HepG2 (cell line): ENCODE data around the gene CDKN3. TPM values are rescaled to one million over a fixed set of nuclear protein-coding genes. Genes with fewer than 3 reads are reported as not detected.
A peak's percentile ranks its signal among the peaks of the same experiment; 100 is the strongest.

Experiments used
- ARID3A ChIP-seq: IDR thresholded peaks from 2 replicates; pipeline ENCODE4 v1.6.1; 2012; ENCODE audit warnings: low read depth, low read length, improper control_type of control experiment
- ARID5B ChIP-seq: IDR thresholded peaks from 2 replicates; pipeline ENCODE4 v1.4.0; 2020; ENCODE audit warnings: mild to moderate bottlenecking, missing genetic modification reagents
- ATF1 ChIP-seq: IDR thresholded peaks from 2 replicates; pipeline ENCODE4 v1.6.1; 2016; ENCODE audit warnings: mild to moderate bottlenecking, control low read depth
- CBX5 ChIP-seq: sonication (generic); formaldehyde crosslinking; IDR thresholded peaks from 2 replicates; pipeline ENCODE4 v1.4.0; 2020; ENCODE audit warnings: missing genetic modification reagents, borderline replicate concordance
- EED ChIP-seq: sonication (generic); formaldehyde crosslinking; IDR thresholded peaks from 2 replicates; pipeline ENCODE4 v1.5.0; 2020; ENCODE audit warnings: mild to moderate bottlenecking, missing genetic modification reagents
- EHMT2 ChIP-seq: fragments of 200-600 bp; sonication (generic); IDR thresholded peaks from 2 replicates; pipeline ENCODE4 v1.7.0; 2017; ENCODE audit warnings: antibody characterized with exemption, low read depth, low read length, borderline replicate concordance
- ESRRA ChIP-seq: sonication (generic); formaldehyde crosslinking; IDR thresholded peaks from 2 replicates; pipeline ENCODE4 v1.5.1; 2020; ENCODE audit warnings: mild to moderate bottlenecking, low read depth, missing genetic modification reagents
- FOXA1 ChIP-seq, 2 experiments: fragments of 450-650 bp in 1 of 2; sonication (generic) in 1 of 2; formaldehyde crosslinking in 1 of 2; IDR thresholded peaks; 2 replicates each; pipeline versions ENCODE4 v1.4.0 to v1.6.1; 2016 to 2020; ENCODE audit warnings: missing genetic modification reagents in 1 of 2
- GABPA ChIP-seq, 2 experiments: IDR thresholded peaks; 2 replicates each; pipeline ENCODE4 v1.6.1; 2011 to 2016; ENCODE audit warnings: low read depth in 2 of 2, low read length in 1 of 2, missing biosample characterization in 1 of 2, missing genetic modification characterization in 1 of 2
- JARID2 ChIP-seq: sonication (generic); formaldehyde crosslinking; IDR thresholded peaks from 2 replicates; pipeline ENCODE4 v1.8.1; 2023; ENCODE audit warnings: missing genetic modification reagents, inconsistent platforms; ENCODE audit not compliant: insufficient replicate concordance
- NCOA2 ChIP-seq: sonication (generic); formaldehyde crosslinking; IDR thresholded peaks from 2 replicates; pipeline ENCODE4 v1.8.0; 2022; ENCODE audit warnings: inconsistent platforms
- SAP130 ChIP-seq: IDR thresholded peaks from 2 replicates; pipeline ENCODE4 v1.6.1; 2016; ENCODE audit warnings: low read depth
- TBX3 ChIP-seq: fragments of 450-650 bp; IDR thresholded peaks from 2 replicates; pipeline ENCODE4 v1.6.1; 2017; ENCODE audit warnings: antibody characterized with exemption, mild to moderate bottlenecking, inconsistent platforms, borderline replicate concordance
- TFE3 ChIP-seq: IDR thresholded peaks from 2 replicates; pipeline ENCODE4 v1.6.1; 2016
- ZC3H13 ChIP-seq: sonication (generic); formaldehyde crosslinking; IDR thresholded peaks from 2 replicates; pipeline ENCODE4 v1.8.1; 2023; ENCODE audit warnings: mild to moderate bottlenecking, missing genetic modification reagents, moderate library complexity
- ZNF160 ChIP-seq: sonication (generic); formaldehyde crosslinking; IDR thresholded peaks from 2 replicates; pipeline ENCODE4 v1.8.0; 2022; ENCODE audit warnings: mild to moderate bottlenecking, inconsistent platforms, missing genetic modification reagents
- ZNF710 ChIP-seq: sonication (generic); formaldehyde crosslinking; IDR thresholded peaks from 2 replicates; pipeline ENCODE4 v1.5.0; 2020; ENCODE audit warnings: mild to moderate bottlenecking, missing genetic modification reagents, borderline replicate concordance
- ZNF775 ChIP-seq: sonication (generic); formaldehyde crosslinking; IDR thresholded peaks from 2 replicates; pipeline ENCODE4 v1.4.0; 2020; ENCODE audit warnings: missing genetic modification reagents, mild to moderate bottlenecking, moderate library complexity, borderline replicate concordance
- ZSCAN31 ChIP-seq: sonication (generic); formaldehyde crosslinking; IDR thresholded peaks from 2 replicates; pipeline ENCODE4 v1.5.0; 2020; ENCODE audit warnings: low read depth, mild to moderate bottlenecking, missing genetic modification reagents
- ZSCAN9 ChIP-seq: IDR thresholded peaks from 2 replicates; pipeline ENCODE4 v1.6.1; 2016; ENCODE audit warnings: borderline replicate concordance
- polyA plus RNA-seq, 8 experiments: library from polyadenylated mRNA; depleted of rRNA in 3 of 8; stranded (reverse) in 7 of 8; unstranded in 1 of 8; fragments of >200 nt; fragmentation: Illumina TruSeq in 4 of 8; extraction: Trizol in 4 of 8; gene quantifications; 2 replicates each; pipeline versions ENCODE4 v1.2.1 to v1.2.3, GENCODE V29; 2011 to 2016; ENCODE audit warnings: low read depth in 4 of 8, missing spikeins in 1 of 8, mixed read lengths in 1 of 8; ENCODE audit not compliant: insufficient read depth in 1 of 8
- total RNA-seq, 5 experiments: library from RNA; depleted of rRNA; stranded (reverse); fragments of >200 nt; fragmentation: Illumina TruSeq; extraction: Trizol; gene quantifications; 2 replicates each; pipeline ENCODE4 v1.2.3, GENCODE V29; 2016; ENCODE audit warnings: low read depth in 1 of 5

Gene CDKN3
- total and polyA plus RNA-seq, 2 of the 13 experiments (the other 11 are each of a cell fraction or from before 2014, with no cell fraction given): 63.0 to 88.9 TPM

- TF ChIP-seq TFE3 (CRISPR knock-in tag) (0 out of 2 replicates have a peak, but pooled peaks have one; percentile 45), ARID5B (peak; percentile 96), GABPA (IDR thresholded peaks at IDR 0.05; ENCODE audit: low read depth, low read length) (no peak), GABPA (CRISPR knock-in tag; IDR thresholded peaks at IDR 0.05; ENCODE audit: low read depth) (peak; percentile 38; the same call in 1 of the 2 replicates), JARID2 (peak; percentile 31), FOXA1 (IDR thresholded peaks at IDR 0.05) (no peak), FOXA1 (CRISPR knock-in tag; IDR thresholded peaks at IDR 0.05) (peak; percentile 71), CBX5 (CRISPR knock-in tag) (peak; percentile 96; the same call in 1 of the 2 replicates), ZNF160 (peak; percentile 75; the same call in 1 of the 2 replicates), TBX3 (peak; percentile 11; the same call in 1 of the 2 replicates), ARID3A (peak; percentile 82), ZNF775 (no peak), EED (CRISPR knock-in tag) (no peak), ZSCAN9 (CRISPR knock-in tag) (peak; percentile 87; the same call in 1 of the 2 replicates), ATF1 (CRISPR knock-in tag) (peak; percentile 53; the same call in 1 of the 2 replicates), ZC3H13 (CRISPR knock-in tag) (0 out of 2 replicates have a peak, but pooled peaks have one; percentile 34), ESRRA (CRISPR knock-in tag) (0 out of 2 replicates have a peak, but pooled peaks have one; percentile 54), EHMT2 (no peak; the same call in 1 of the 2 replicates), ZSCAN31 (0 out of 2 replicates have a peak, but pooled peaks have one; percentile 46), ZNF710 (CRISPR knock-in tag) (peak; percentile 90), NCOA2 (CRISPR knock-in tag) (peak; percentile 91), SAP130 (CRISPR knock-in tag) (peak; percentile 87)
Observed at GRCh38 chr14:54447231-54447692, 50.5 kb downstream of the CDKN3 start (continued).
